GM10847 (cell line): Measurements from ENCODE around the gene ROBO1.

Experiments used
- POLR2A ChIP-seq: IDR thresholded peaks from 2 replicates; pipeline ENCODE4 v1.6.1; 2011; ENCODE audit not compliant: insufficient read length; ENCODE audit errors: extremely low read depth

The ROBO1 gene

GRCh38 chr3:78761126-78761525 is 1006.7 kb downstream of the ROBO1 start:
- TF ChIP-seq POLR2A, result no peak

DNA sequence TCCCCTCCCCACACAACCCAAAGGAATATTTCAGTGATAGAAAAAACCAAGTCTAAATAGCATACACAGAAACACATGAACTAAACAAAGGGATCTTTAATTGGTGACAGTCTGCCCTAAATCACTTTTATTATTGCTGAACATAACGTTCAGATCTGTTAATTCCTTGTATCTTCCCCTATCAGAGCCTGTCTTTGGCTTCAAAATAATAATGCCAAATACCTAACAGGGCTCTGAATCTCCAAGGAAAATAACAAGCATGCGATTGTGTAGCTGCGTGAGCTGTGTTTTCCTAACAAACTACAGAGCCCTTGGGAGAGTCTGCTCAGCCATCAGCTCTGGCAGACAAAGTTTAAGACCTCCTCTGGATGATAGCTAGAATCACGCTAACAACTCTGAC is 1010.1 kb downstream of the ROBO1 start:
- no peak for TF ChIP-seq POLR2A

DNA sequence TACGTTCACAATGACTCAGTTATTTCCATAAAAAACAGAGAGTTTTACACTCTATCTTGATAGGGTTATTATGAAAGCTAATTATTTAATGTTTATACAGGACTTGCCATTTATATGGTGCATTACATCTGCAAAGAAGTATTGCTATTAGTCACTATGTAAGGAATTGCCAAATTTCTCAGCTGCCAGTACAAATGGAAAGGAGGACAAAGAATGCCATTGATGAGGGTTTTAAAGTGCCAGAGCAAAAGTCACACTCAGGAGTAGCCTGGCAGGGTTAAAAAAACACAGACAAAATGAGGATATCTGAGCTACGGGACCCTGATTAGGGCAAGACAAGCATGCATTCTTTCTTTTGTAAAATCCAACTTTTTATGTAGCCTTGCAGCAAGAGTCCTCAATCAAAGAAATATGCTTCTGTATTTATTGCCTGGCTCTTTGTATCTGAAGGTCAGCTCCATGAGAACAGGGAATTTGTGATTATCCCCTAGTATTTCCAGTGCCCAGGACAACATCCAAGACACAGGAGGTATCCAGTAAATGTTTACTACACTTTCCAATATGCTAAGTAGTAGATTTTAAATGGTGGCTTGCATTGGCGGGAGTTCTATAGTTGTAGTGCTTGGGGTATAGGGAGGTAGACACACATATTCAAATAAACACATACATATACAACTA is 1013.6 kb downstream of the ROBO1 start:
- TF ChIP-seq POLR2A, result no peak

DNA sequence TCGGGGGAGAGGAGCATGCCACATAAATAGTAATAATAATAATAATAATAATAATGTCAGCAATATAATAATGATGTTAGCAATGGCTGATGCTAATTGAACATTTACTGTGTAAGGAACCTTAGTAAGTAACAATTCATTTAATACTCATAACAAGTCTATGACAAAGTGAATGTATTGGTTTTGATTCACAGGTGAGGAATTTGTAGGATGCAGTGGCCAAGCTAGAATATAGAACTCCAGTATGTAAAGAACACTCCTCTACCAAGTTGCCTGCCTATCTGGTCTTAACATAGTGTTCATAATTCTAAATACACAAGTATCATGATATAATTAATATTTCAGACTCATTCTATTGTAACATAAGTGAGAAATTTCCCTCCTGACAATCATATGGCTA is 1016.5 kb downstream of the ROBO1 start:
- no peak for TF ChIP-seq POLR2A

DNA sequence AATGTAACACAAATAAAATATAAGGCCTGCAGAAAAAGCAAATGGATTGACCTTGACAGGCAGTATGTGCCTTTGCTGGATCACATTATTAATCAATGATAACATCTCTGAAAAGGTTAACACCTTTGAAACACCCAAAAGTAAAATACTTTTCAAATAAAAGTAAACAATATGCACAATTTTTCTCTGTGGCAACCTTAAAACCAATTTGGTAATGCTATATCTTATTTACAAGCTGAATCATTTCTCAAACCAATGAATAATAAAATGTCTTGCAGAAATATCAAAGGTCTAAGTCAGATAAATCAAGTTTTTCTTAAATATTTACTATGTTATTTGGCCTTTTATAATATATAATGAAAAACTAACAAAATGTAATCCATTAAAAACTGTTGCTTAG is 1018.7 kb downstream of the ROBO1 start:
- no peak for TF ChIP-seq POLR2A

- no peak for TF ChIP-seq POLR2A
Observed at GRCh38 chr3:78745847-78746246, 1022.0 kb downstream of the ROBO1 start.

DNA sequence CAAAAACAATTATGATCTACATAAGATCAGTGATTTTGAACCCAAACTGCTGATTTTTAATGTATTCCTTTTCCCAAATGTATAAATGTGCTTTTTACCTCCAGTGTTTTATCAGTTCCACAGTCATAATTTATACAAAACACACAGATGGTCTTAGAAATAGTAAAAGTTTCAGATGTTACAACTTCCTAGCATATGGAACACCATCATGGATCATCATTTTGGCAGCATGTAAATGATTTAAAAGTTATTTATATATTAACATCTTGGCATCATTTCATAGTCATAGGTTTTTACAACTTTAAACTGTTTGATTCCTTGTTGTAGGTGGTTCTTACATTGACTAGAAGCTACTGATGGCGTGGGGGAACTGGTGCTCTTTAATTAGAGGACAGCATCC is 1025.3 kb downstream of the ROBO1 start:
- no peak for TF ChIP-seq POLR2A

DNA sequence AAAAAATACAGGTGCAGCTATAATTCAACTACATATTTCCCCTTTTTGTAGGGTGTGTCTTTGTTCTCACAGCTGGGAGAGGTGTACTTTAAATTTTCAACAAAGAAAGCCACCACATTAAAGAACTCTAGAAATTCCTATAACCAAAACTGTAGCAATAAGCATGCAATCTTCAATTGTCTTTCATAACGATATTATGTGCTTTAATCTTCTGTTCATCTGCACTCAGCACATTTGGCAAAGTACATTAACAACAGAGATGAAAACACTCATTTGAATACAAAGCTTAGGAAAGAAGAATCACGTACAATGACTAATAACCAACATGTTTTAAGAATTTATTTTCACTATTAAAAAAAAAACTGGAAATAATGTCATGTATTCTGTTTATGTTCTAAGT is 1025.8 kb downstream of the ROBO1 start:
- no peak for TF ChIP-seq POLR2A

- no peak for TF ChIP-seq POLR2A
Observed at GRCh38 chr3:78741066-78741645, 1026.6 kb downstream of the ROBO1 start.

- no peak for TF ChIP-seq POLR2A
Observed at GRCh38 chr3:78738833-78739232, 1029.0 kb downstream of the ROBO1 start.

DNA sequence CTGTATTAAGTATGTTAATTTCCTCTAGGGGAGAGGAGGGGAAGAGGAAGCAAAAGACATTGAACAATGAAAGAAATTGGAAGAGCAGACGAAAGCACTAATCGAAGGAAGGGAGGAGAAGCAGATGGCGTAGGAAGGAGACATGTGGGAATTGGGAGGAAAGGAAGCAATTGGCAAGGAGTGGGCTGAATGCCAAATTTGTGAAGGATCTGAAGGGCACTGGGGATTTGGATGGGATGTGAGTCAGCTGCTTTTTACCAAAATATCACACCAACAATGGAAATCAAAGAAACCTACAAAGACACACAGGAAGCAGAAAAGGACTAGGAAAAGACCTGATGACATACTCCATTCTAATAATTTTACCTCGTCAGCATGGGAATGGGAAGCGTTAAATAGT is 1029.8 kb downstream of the ROBO1 start:
- TF ChIP-seq POLR2A, result no peak

GRCh38 chr3:78736863-78737262 is 1030.9 kb downstream of the ROBO1 start:
- TF ChIP-seq POLR2A, result no peak

DNA sequence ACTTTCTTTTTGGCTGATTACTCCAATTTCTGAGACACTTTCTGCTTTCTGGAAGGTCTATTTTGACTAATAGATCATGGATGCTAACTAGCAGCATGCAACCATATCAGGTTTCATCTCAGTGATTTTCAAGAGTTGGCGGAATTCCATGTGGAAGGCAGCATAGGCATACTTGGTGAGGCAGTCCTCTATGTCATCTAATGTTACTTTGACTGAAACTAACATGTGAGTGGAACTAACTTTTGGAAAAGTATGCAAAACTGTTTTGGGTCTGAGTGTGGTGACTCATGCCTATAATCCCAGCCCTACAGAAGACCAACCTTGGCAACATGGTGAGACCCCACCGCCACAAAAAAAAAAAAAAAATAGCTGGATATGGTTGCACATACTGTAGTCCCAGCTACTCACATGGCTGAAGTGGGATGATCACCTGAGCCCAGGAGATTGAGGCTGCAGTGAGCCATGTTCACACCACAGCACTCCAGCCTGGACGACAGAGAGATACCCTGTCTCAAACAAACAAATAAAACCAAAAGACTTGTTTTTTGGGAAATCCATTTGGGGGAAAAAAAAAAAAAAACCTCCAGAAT is 1033.7 kb downstream of the ROBO1 start:
- TF ChIP-seq POLR2A, result no peak

- no peak for TF ChIP-seq POLR2A
Observed at GRCh38 chr3:78732893-78733292, 1034.9 kb downstream of the ROBO1 start.

DNA sequence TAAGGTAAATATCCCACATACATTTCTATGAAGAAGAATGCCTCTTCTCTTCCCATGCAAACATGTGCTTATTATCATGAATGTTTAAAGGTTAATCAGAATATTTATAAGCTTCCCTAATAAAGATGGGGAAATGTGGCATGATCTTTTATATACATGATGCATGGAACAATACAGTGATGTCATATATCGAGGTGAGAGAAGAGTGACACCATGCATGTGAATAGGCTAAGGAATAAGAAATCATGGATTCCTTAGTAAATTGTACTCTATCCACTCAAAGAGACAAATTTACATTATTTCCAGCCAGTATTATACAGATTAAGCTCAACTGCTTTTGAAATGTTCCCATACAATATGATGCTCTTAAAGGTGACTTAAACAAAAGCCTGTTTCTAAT is 1035.3 kb downstream of the ROBO1 start:
- no peak for TF ChIP-seq POLR2A

GRCh38 chr3:78729946-78730345 is 1037.9 kb downstream of the ROBO1 start:
- TF ChIP-seq POLR2A, result no peak
